Prostate gland (tissue), 2 donors: ENCODE data around the gene IDUA.

ENCODE experiments used
- POLR2AphosphoS5 ChIP-seq: sonication (generic); formaldehyde crosslinking; IDR thresholded peaks from one replicate; pipeline ENCODE4 v1.6.1; 2017; ENCODE audit warnings: antibody characterized with exemption
- TF ChIP-seq, protein P1 (sequence below), 4 experiments: fragments of 200-600 bp in 2 of 4; fragments of 450-650 bp in 2 of 4; sonication (generic) in 2 of 4; IDR thresholded peaks; 1 replicate in 3 of 4; 2 replicates in 1 of 4; pipeline ENCODE4 v1.5.1; 2016 to 2019; ENCODE audit warnings: antibody characterized with exemption in 4 of 4, mild to moderate bottlenecking in 2 of 4, moderate library complexity in 2 of 4

- no peak for TF ChIP-seq POLR2AphosphoS5
- TF ChIP-seq, protein P1, sequence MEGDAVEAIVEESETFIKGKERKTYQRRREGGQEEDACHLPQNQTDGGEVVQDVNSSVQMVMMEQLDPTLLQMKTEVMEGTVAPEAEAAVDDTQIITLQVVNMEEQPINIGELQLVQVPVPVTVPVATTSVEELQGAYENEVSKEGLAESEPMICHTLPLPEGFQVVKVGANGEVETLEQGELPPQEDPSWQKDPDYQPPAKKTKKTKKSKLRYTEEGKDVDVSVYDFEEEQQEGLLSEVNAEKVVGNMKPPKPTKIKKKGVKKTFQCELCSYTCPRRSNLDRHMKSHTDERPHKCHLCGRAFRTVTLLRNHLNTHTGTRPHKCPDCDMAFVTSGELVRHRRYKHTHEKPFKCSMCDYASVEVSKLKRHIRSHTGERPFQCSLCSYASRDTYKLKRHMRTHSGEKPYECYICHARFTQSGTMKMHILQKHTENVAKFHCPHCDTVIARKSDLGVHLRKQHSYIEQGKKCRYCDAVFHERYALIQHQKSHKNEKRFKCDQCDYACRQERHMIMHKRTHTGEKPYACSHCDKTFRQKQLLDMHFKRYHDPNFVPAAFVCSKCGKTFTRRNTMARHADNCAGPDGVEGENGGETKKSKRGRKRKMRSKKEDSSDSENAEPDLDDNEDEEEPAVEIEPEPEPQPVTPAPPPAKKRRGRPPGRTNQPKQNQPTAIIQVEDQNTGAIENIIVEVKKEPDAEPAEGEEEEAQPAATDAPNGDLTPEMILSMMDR (IDR thresholded peaks at IDR 0.05) = no peak
These were observed 22.1 kb downstream of the IDUA start for GRCh38 chr4:1008840-1009541.
